ENCODE measurements around the gene FIZ1. TPM values are rescaled to one million over a fixed set of nuclear protein-coding genes. Genes with fewer than 3 reads are reported as not detected.

FIZ1 gene
- total RNA-seq, 1 donor from 2014 or later: 21.2 TPM

DNA sequence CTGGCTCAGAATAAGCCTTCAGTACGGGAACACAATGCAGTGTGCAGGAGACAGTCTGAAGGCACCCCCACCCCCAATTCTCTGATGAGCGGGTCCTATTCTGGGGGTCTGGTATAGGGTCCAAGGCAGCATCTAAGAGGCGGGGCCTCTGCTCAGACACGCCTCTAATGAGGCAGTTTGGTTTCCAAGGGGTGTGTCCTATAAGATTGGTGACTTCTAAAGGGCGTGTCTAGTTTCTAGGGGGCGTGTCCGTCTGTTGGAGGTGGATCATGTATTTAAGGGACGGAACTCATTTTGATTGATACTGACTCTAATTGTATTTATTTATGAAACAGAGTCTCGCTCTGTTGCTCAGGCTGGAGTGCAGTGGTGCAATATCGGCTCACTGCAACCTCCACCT lies 8.7 kb downstream of the FIZ1 start:
- H3K4me1 Mint-ChIP-seq: peaks cover 21% of the 10 kb centered on the region
- no peak overlapping the region for H3K27ac Mint-ChIP-seq
- TF ChIP-seq CTCF (IDR thresholded peaks at IDR 0.05): no peak
- POLR2A ChIA-PET: interaction anchor here (1.7 kb wide), 1 partner anchor 9 kb away, joined by 5 read pairs; the partner anchor contains the start of genes FIZ1 and ZNF524
- peaks cover 21% of the 10 kb centered on the region for H3K36me3 Mint-ChIP-seq (ENCODE audit: low read depth)
- DNase-seq (no peak), ATAC-seq (ENCODE audit: low read depth) (no peak)
- no peaks in the 10 kb centered on the region for H3K27me3 Mint-ChIP-seq
- H3K9me3 Mint-ChIP-seq: peaks cover under 1% of the 10 kb centered on the region
- intact Hi-C loops (cut with micrococcal nuclease): no loop called here
- H3K4me3 Mint-ChIP-seq: no peak overlapping the region
- CTCF ChIA-PET: no interaction called here

DNA sequence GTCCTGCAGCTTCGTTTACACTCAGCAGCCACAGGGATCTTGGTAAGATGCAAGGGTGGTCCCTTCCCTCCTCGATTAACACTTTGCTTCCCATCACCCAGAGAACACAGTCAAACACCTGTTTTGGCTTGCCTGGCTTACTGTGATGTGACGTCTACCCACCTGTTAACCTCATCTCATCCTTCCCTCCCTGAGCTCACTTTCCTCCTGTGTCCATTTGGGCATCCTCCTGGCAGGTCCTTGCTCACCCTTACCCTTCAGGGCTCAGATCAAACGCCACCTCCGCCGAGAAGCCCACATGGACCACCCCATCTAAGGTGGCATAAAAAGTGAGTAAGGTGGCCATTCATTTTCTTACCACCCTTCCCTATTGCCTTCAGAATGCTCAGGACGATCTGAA lies 9.2 kb downstream of the FIZ1 start:
- no peak for TF ChIP-seq CTCF (IDR thresholded peaks at IDR 0.05)
- Mint-ChIP-seq H3K27me3 (no peaks in the 10 kb centered on the region), H3K9me3 (no peaks in the 10 kb centered on the region), H3K36me3 (ENCODE audit: low read depth) (peaks cover 16% of the 10 kb centered on the region), H3K4me3 (no peak overlapping the region), H3K4me1 (peaks cover 25% of the 10 kb centered on the region), H3K27ac (no peak overlapping the region)
- DNase-seq: no peak
- no peak for ATAC-seq (ENCODE audit: low read depth)
- POLR2A ChIA-PET: interaction anchor here (1.7 kb wide), 1 partner anchor 9 kb away, joined by 5 read pairs; the partner anchor contains the start of genes FIZ1 and ZNF524
- CTCF ChIA-PET: no interaction called here
- intact Hi-C loops (cut with micrococcal nuclease): no loop called here

DNA sequence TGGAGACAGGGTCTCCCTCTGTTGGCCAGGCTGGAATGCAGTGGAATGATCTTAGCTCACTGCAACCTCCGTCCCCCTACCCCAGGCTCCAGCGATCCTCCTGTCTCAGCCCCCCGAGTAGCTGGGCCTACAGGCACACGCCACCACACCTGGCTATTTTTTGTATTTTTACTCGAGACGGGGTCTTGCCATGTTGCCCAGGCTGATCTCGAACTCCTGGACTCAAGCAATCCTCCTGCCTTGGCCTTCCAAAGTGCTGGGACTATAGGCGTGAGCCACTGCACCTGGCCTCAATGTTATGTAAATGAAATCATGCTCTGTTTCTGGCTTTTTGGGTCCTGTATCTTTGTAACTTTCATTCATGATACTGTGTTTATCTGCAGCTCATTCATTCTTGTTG lies 10.6 kb downstream of the FIZ1 start:
- Mint-ChIP-seq H3K9me3 (no peaks in the 10 kb centered on the region), H3K27me3 (no peaks in the 10 kb centered on the region), H3K27ac (no peak overlapping the region), H3K36me3 (ENCODE audit: low read depth) (peaks cover 8% of the 10 kb centered on the region), H3K4me3 (no peak overlapping the region), H3K4me1 (peaks cover 29% of the 10 kb centered on the region)
- no peak for DNase-seq
- intact Hi-C loops (cut with micrococcal nuclease): no loop called here
- no peak for ATAC-seq (ENCODE audit: low read depth)
- TF ChIP-seq CTCF (IDR thresholded peaks at IDR 0.05): no peak
- ChIA-PET POLR2A (interaction anchor here (0.6 to 5.7 kb wide), 5 partner anchors 11 to 1707 kb away, joined by 3 to 42 read pairs (median 5); partner anchors contain the start of genes FIZ1, PRKCG and ZNF524), CTCF (no interaction called here)

DNA sequence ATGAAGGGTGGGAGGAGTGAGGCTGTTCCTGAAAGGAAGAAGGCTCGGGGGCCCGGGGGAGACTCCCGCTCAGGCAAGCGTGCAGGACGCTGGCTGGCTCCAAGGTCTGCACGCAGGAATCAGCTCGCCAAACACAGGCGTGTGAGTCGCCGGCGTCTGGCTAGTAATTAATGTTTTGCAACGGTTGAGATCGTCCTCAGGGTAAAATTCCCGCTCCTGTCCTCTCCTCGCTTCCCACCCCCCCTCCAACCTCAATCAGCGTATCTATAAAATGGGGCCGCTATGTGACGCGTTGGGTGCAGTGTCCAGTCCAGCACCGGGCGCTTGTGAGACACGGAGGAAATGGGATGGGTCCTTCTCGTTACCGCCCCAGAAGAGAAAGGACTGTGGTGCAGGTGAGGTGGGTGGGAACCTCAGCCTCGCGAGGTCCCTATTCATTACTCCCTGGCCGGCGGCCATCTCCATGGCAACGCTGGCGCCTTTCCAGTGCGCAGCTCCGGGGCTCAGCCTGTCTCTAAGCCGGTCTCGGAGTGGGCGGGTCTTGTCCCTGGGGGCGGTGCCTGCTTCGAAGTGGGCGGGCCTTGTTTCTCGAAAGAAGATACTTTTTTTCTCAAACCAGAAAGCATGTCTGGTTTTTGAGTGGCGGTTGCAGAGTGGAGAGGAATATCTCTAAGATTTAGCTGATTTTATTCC lies 12.2 kb downstream of the FIZ1 start:
- peaks cover 29% of the 10 kb centered on the region for H3K4me1 Mint-ChIP-seq
- peak overlapping the region; percentile 72 for H3K27ac Mint-ChIP-seq
- intact Hi-C loops (cut with micrococcal nuclease): loop anchor here (1.0 to 2.0 kb wide), 4 partner anchors 12 to 70 kb away; partner anchors contain the start of genes FIZ1, ZNF784 and ZNF865

More for the DNA sequence above, 12.2 kb downstream of the FIZ1 start:
- H3K9me3 Mint-ChIP-seq: no peaks in the 10 kb centered on the region
- peaks cover 4% of the 10 kb centered on the region for H3K36me3 Mint-ChIP-seq (ENCODE audit: low read depth)
- H3K4me3 Mint-ChIP-seq: peak overlapping the region; percentile 85
- ATAC-seq (ENCODE audit: low read depth) (peak; percentile 96), DNase-seq (peak; percentile 89)
- POLR2A ChIA-PET: interaction anchor here (0.6 to 5.7 kb wide), 8 partner anchors 12 to 258 kb away, joined by 3 to 42 read pairs (median 4); partner anchors contain the start of genes FIZ1, U2AF2, ZNF524 and ZNF784
- no peaks in the 10 kb centered on the region for H3K27me3 Mint-ChIP-seq
- no peak for TF ChIP-seq CTCF (IDR thresholded peaks at IDR 0.05)
- CTCF ChIA-PET: interaction anchor here (1.0 to 1.4 kb wide), 2 partner anchors 46 to 83 kb away, joined by 4 to 5 read pairs; no protein-coding TSS in a partner anchor

Measured in activated B cell treated with CpG ODN at 0.5 μM for 24 hours (primary cell).